Esophagus muscularis mucosa (tissue), 4 donors: ENCODE measurements around the gene GBP4. TPM values are rescaled to one million over a fixed set of nuclear protein-coding genes. Genes with fewer than 3 reads are reported as not detected.

Experiments
- DNase-seq: peaks from one replicate; pipeline ENCODE4 v3.0.0-alpha.2; 2017; ENCODE audit errors: extremely low spot score
- H3K27ac ChIP-seq, 4 donors: fragments of 200-600 bp; sonication (generic); replicated peaks in 1 of 4; 1 replicate in 3 of 4; 2 replicates in 1 of 4; pipeline ENCODE4 v1.5.1; 2016 to 2019; ENCODE audit warnings: mild to moderate bottlenecking in 1 of 4
- H3K27me3 ChIP-seq, 4 donors: fragments of 200-600 bp; sonication (generic); one replicate each; pipeline versions ENCODE4 v1.5.1 to v1.6.0; 2016 to 2019
- H3K36me3 ChIP-seq, 4 donors: fragments of 200-600 bp; sonication (generic); one replicate each; pipeline ENCODE4 v1.5.1; 2016 to 2019
- H3K4me1 ChIP-seq, 4 donors: fragments of 200-600 bp; sonication (generic); one replicate each; pipeline ENCODE4 v1.5.1; 2016 to 2019
- H3K4me3 ChIP-seq, 4 donors: fragments of 200-600 bp; sonication (generic); 1 replicate in 2 of 4; 2 replicates in 2 of 4; pipeline ENCODE4 v1.5.1; 2016 to 2019; ENCODE audit warnings: mild to moderate bottlenecking in 4 of 4, moderate library complexity in 1 of 4
- H3K9me3 ChIP-seq, 4 donors: fragments of 200-600 bp; sonication (generic); 1 replicate in 3 of 4; 2 replicates in 1 of 4; pipeline ENCODE4 v1.5.1; 2016 to 2019
- CTCF ChIP-seq, 3 experiments: fragments of 200-600 bp in 2 of 3; fragments of 450-650 bp in 1 of 3; sonication (generic) in 2 of 3; IDR thresholded peaks; one replicate each; pipeline ENCODE4 v1.5.1; 2017 to 2019; ENCODE audit warnings: antibody characterized with exemption in 3 of 3, mild to moderate bottlenecking in 2 of 3, moderate library complexity in 1 of 3
- EP300 ChIP-seq: sonication (generic); formaldehyde crosslinking; IDR thresholded peaks from one replicate; pipeline ENCODE4 v1.6.1; 2017; ENCODE audit warnings: antibody characterized with exemption
- POLR2A ChIP-seq: fragments of 450-650 bp; IDR thresholded peaks from one replicate; pipeline ENCODE4 v1.6.1; 2017; ENCODE audit warnings: antibody characterized with exemption, moderate library complexity, mild to moderate bottlenecking, low read depth
- POLR2AphosphoS5 ChIP-seq, 2 donors: sonication (generic); formaldehyde crosslinking; IDR thresholded peaks; one replicate each; pipeline ENCODE4 v1.6.1; 2017; ENCODE audit warnings: antibody characterized with exemption in 2 of 2
- WGBS: methylation state at CpG from one replicate; pipeline ENCODE4 v1.1.5; 2018; 5-methylcytosine and 5-hydroxymethylcytosine counted together
- intact Hi-C: fragments of 100-400 bp; cut with DNase I; formaldehyde crosslinking; loops from one replicate; pipeline ENCODE4 v1.15.1; 2023
- total RNA-seq, 4 donors: library from RNA; depleted of rRNA; stranded (reverse); fragments of >200 nt; gene quantifications; one replicate each; pipeline versions ENCODE4 v1.1.0 to v1.2.1, GENCODE V29; 2016

Gene GBP4
- total RNA-seq, 4 donors from 2014 or later: 4.1 to 9.6 (median 5.0) TPM

- H3K36me3 ChIP-seq: no peaks in the 10 kb centered on the region
- H3K27ac ChIP-seq: no peak overlapping the region
- H3K4me1 ChIP-seq: no peaks in the 10 kb centered on the region
- H3K27me3 ChIP-seq: no peaks in the 10 kb centered on the region
- no peak for DNase-seq
- no peak for TF ChIP-seq POLR2A
- no peak for TF ChIP-seq CTCF (IDR thresholded peaks at IDR 0.05)
- TF ChIP-seq POLR2AphosphoS5 (IDR thresholded peaks at IDR 0.05): no peak
- no peak for TF ChIP-seq EP300
- no peaks in the 10 kb centered on the region for H3K9me3 ChIP-seq
- H3K4me3 ChIP-seq: no peak overlapping the region
- intact Hi-C loops: no loop called here
- WGBS: 94% methylated on average over 4 of the region's 4 CpGs
Observed at GRCh38 chr1:89172468-89173143, 26.1 kb downstream of the GBP4 start.

GRCh38 chr1:89171067-89171438 lies 27.7 kb downstream of the GBP4 start:
- no peak for DNase-seq
- Histone ChIP-seq H3K4me1 (no peaks in the 10 kb centered on the region), H3K9me3 (no peaks in the 10 kb centered on the region), H3K4me3 (no peak overlapping the region), H3K27ac (no peak overlapping the region), H3K27me3 (no peaks in the 10 kb centered on the region), H3K36me3 (no peaks in the 10 kb centered on the region)
- TF ChIP-seq CTCF (IDR thresholded peaks at IDR 0.05) (no peak), POLR2A (no peak), POLR2AphosphoS5 (IDR thresholded peaks at IDR 0.05) (no peak), EP300 (no peak)
- intact Hi-C loops: no loop called here

- TF ChIP-seq POLR2A: no peak
- no peak for TF ChIP-seq CTCF (IDR thresholded peaks at IDR 0.05)
- TF ChIP-seq EP300: no peak
- no peak for TF ChIP-seq POLR2AphosphoS5 (IDR thresholded peaks at IDR 0.05)
- H3K9me3 ChIP-seq: no peaks in the 10 kb centered on the region
- H3K4me1 ChIP-seq: no peaks in the 10 kb centered on the region
- intact Hi-C loops: no loop called here
- H3K4me3 ChIP-seq: no peak overlapping the region
- H3K27me3 ChIP-seq: no peaks in the 10 kb centered on the region
- WGBS: 89% methylated on average over 4 of the region's 4 CpGs
- no peak for DNase-seq
- H3K27ac ChIP-seq: no peak overlapping the region
- no peaks in the 10 kb centered on the region for H3K36me3 ChIP-seq
Observed at GRCh38 chr1:89170170-89171066, 28.3 kb downstream of the GBP4 start.

- TF ChIP-seq EP300 (no peak), POLR2A (no peak), POLR2AphosphoS5 (IDR thresholded peaks at IDR 0.05) (no peak), CTCF (IDR thresholded peaks at IDR 0.05) (no peak)
- Histone ChIP-seq H3K27me3 (no peaks in the 10 kb centered on the region), H3K27ac (no peak overlapping the region), H3K4me1 (no peaks in the 10 kb centered on the region), H3K4me3 (no peak overlapping the region), H3K9me3 (no peaks in the 10 kb centered on the region), H3K36me3 (no peaks in the 10 kb centered on the region)
- intact Hi-C loops: no loop called here
- 49% methylated on average over 2 of the region's 2 CpGs for WGBS
- DNase-seq: no peak
Observed at GRCh38 chr1:89169166-89169565, 29.6 kb downstream of the GBP4 start.
